Measurements from ENCODE around the gene SLC26A9. TPM values are rescaled to one million over a fixed set of nuclear protein-coding genes. Genes with fewer than 3 reads are reported as not detected.

The SLC26A9 gene
- total and polyA plus RNA-seq, 9 donors = 0.07 to 6.7 (median 0.11) TPM; not detected in 3

DNA sequence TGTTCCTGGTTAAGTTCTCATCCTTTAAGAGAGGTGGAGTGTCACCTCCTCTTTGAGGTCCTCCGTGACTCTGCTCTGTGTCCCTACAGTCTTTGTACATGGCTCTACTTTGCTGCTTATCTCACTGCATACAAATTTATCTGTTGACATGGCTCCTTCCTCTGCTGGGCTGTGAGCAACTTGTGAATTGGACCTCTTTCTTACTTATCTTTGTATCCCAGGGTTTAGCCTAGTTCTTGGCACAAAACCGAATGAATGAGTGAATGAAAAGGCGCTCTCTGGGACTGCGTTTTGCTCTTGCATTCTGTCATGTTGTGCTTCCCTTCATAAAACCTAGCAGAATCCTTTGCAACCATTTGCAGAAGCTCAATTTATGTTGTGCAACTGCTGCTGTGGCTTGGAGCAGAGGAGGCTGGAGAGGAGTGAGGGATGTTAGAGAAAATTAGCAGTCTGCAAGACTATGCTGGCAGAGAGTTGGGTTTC is 12.4 kb downstream of the SLC26A9 start:
- 43 to 58% (median 46%) methylated on average over 4 of the region's 4 CpGs for WGBS, 3 donors
- Histone ChIP-seq H3K36me3 (no peaks in the 10 kb centered on the region), H3K4me1 (ENCODE audit: insufficient read depth) (no peaks in the 10 kb centered on the region), H3K4me3 (no peak overlapping the region), H3K27ac (no peak overlapping the region), H3K27me3 (no peaks in the 10 kb centered on the region), H3K9me3 (no peaks in the 10 kb centered on the region)
- intact Hi-C loops (cut with DNase I) = no loop called here
- TF ChIP-seq, protein P1, sequence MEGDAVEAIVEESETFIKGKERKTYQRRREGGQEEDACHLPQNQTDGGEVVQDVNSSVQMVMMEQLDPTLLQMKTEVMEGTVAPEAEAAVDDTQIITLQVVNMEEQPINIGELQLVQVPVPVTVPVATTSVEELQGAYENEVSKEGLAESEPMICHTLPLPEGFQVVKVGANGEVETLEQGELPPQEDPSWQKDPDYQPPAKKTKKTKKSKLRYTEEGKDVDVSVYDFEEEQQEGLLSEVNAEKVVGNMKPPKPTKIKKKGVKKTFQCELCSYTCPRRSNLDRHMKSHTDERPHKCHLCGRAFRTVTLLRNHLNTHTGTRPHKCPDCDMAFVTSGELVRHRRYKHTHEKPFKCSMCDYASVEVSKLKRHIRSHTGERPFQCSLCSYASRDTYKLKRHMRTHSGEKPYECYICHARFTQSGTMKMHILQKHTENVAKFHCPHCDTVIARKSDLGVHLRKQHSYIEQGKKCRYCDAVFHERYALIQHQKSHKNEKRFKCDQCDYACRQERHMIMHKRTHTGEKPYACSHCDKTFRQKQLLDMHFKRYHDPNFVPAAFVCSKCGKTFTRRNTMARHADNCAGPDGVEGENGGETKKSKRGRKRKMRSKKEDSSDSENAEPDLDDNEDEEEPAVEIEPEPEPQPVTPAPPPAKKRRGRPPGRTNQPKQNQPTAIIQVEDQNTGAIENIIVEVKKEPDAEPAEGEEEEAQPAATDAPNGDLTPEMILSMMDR (IDR thresholded peaks at IDR 0.05) = no peak
- TF ChIP-seq POLR2A (IDR thresholded peaks at IDR 0.05) (no peak), EP300 (IDR thresholded peaks at IDR 0.05) (no peak)
- no peak for DNase-seq

DNA sequence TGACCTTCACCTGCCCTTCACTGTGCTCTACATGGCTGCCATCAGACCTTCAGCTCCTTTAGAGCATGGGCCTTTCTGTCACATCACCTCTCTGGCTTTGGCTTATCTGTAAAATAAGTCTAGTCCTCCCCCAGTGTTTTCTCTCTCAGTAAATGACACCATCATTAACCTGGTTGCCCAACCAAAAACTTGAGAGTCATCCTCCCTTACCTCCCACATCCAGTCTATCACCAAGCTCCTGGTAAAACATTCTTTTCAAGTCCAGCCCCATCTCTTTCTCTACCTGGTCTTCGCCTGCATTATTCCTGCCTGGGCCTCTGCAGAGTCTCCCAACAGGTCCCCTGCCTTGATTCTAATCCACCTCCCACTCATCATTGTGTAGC is 13.1 kb downstream of the SLC26A9 start:
- intact Hi-C loops (cut with DNase I) = no loop called here
- H3K27ac ChIP-seq = no peak overlapping the region
- no peaks in the 10 kb centered on the region for H3K9me3 ChIP-seq
- H3K4me3 ChIP-seq = no peak overlapping the region
- 97 to 98% (median 98%) methylated on average over 1 of the region's 1 CpG for WGBS, 3 donors
- TF ChIP-seq EP300 (IDR thresholded peaks at IDR 0.05) = no peak
- TF ChIP-seq, protein P1 (IDR thresholded peaks at IDR 0.05) = no peak
- no peak for TF ChIP-seq POLR2A (IDR thresholded peaks at IDR 0.05)
- no peaks in the 10 kb centered on the region for H3K4me1 ChIP-seq (ENCODE audit: insufficient read depth)
- no peaks in the 10 kb centered on the region for H3K36me3 ChIP-seq
- DNase-seq = no peak
- no peaks in the 10 kb centered on the region for H3K27me3 ChIP-seq

DNA sequence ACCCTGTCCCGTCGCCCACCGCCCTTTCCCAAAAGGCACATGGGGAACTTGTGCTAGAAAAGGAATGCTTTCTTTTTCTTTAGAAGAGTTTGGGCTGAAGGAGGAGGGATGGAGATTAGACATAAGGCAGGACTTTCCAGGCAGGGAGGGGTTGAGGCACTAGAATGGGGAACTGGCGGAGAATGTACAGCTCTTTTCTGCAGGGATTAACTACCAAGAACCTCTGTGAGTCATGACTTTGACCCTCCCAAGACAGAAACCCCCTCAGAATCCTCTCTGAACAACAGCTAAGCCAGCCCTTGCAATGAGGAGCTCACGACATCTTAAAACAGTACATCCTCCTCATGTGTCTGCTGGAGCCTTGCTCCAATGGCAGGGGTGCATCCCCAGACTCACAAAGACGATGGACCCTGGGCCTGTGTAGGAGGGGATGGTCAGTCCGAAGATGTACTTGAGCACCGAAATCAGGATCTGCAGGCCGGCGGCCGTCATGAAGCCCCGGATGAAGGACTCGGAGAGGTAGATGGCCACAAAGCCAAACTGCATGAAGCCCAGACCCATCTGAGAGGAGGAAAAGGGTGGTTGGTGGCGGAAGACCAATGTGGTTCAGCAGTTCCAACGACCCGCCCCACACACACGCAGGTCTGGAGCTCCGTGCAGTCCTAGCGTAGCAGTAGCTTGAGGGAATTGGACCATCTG is 13.6 kb downstream of the SLC26A9 start:
- WGBS, 3 donors = 93 to 94% (median 93%) methylated on average over 19 of the region's 19 CpGs

DNA sequence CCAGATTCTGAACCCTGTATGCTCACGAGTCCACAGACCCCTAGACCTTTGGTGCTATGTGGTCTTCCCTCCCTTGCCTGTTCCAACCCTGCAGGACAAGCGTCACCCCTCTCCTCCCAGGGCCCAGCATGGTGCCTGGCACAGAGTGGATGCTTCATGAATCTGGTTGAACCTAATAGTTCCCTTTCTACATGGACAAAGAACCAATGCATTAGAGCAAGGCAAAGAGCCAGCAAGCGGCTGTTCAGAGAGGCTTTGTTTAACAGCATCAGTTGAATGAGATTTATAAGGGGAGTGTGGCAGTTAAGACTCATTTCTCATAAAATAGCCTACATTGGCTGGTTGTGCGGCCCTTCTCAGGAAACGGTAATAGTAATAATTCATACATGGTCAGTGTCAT is 14.9 kb downstream of the SLC26A9 start:
- Histone ChIP-seq H3K27ac (no peak overlapping the region), H3K4me1 (ENCODE audit: insufficient read depth) (no peaks in the 10 kb centered on the region), H3K4me3 (no peak overlapping the region), H3K9me3 (no peaks in the 10 kb centered on the region), H3K27me3 (no peaks in the 10 kb centered on the region), H3K36me3 (no peaks in the 10 kb centered on the region)
- whole genome bisulfite sequencing, 3 donors = 68 to 79% (median 75%) methylated on average over 5 of the region's 5 CpGs
- TF ChIP-seq, protein P1 (IDR thresholded peaks at IDR 0.05) = no peak
- TF ChIP-seq EP300 (IDR thresholded peaks at IDR 0.05) (no peak), POLR2A (IDR thresholded peaks at IDR 0.05) (no peak)
- intact Hi-C loops (cut with DNase I) = no loop called here
- DNase-seq = no peak

More for the DNA sequence above, 13.6 kb downstream of the SLC26A9 start:
- H3K4me1 ChIP-seq (ENCODE audit: insufficient read depth) = no peaks in the 10 kb centered on the region
- TF ChIP-seq EP300 (IDR thresholded peaks at IDR 0.05) = no peak
- TF ChIP-seq POLR2A (IDR thresholded peaks at IDR 0.05) = no peak
- TF ChIP-seq, protein P1 (IDR thresholded peaks at IDR 0.05) = no peak
- no peaks in the 10 kb centered on the region for H3K27me3 ChIP-seq
- no peak for DNase-seq
- H3K9me3 ChIP-seq = no peaks in the 10 kb centered on the region
- no peaks in the 10 kb centered on the region for H3K36me3 ChIP-seq
- no peak overlapping the region for H3K27ac ChIP-seq
- no peak overlapping the region for H3K4me3 ChIP-seq
- intact Hi-C loops (cut with DNase I) = no loop called here

Measured in ovary (tissue), 9 donors.